HG03520 (cell line): ENCODE data around the gene FBP2.

Experiments used
- ATAC-seq: cut with Tn5 transposase; IDR thresholded peaks from one replicate; pipeline ENCODE4 v1.9.1; 2021; ENCODE audit warnings: mild to moderate bottlenecking, moderate library complexity; ENCODE audit not compliant: unreplicated experiment

The FBP2 gene

DNA sequence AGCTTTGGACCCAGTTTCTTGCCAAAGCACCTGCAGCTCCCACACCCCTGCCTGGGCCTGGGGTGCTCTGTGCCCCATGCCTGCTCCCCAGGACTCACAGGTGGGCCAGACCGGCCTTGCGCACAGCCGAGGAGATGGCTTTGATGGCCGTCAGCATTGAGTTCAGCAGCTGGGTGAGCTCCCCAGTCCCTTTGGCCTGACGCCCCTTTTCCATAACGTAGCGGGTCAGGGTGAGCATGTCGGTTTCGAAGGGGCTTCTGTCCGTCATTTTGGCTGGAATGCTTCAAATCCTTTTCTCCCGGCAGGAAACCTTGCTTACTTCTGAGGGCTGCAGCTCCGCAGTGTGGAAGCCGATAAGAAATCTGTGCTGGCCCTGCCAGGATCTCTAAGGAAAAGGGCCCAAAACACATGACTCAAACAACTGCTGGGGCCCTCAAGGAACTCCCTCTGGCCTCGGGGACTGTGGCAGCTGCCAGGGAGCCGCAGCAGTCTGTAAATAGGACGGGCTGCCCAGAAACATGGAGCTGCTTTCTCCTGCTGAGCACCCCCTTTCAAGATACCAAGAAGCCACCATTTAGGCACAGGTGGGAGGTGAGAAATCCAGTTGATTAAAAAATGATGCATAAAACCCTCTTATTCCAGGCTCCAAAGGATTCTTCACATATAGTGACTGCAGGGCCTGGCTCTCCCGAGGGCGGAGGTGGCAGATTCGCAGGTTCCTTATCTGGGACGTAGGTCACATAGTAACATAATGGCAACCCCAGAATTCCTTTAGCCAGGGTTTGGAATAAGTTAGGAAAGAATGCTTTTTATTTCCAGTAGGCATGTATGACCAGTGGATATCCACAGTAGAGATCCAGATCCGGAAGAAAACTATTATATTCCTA is at the start of gene FBP2:
TSS of gene FBP2 (minus strand) at position 366 of the 887 bp plus-strand sequence. CDS start at position 268, 98 bp downstream.
- ATAC-seq: no peak

- ATAC-seq: no peak
Measured at GRCh38 chr9:94643176-94643575, 49.6 kb upstream of the FBP2 start.

- no peak for ATAC-seq
Measured at GRCh38 chr9:94642501-94642900, 48.9 kb upstream of the FBP2 start.

- no peak for ATAC-seq
Measured at GRCh38 chr9:94639999-94640376, 46.4 kb upstream of the FBP2 start.

DNA sequence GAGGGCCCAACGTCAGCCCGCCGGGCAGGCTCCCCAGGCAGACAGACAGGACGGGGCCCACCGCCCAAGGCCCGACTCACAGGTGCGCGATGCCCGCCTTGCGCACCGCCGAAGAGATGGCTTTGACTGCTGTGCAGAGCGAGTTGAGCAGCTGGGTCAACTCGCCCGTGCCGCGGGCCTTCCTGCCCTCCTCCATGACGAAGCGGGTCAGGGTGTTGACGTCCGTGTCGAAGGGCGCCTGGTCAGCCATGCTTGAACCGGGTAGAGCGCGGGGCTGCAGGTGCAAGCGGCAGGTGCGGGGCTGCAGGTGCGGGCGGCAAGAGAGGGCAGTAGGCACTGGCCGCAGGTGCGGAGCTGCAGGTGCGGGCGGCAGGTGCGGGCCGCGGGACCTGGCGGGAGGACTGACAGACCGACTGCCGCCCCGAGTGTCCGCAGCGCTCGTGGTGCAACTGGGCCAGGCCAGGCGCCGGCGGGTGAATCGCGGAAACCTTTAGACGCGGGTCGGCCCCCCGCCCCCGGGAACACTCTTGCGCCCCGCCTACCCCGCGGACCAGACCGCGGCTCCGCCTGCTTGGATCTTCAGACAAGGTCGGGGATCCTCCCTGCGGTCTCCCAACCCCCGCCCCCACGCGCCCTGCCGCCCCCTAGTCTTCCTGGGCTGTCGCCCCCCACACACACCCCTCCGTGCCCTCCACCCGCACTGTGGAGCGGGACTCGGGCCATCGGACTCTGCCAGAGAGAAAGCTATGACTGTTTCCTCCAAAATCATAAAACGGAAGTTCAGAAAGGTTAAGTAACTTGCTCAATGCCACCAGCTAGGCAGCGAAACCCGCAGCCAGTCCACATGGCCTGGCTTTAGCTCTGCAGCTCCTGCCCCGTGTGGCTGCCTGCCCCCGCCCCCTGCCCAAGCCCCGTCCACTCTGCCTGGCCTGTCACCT is 45.7 kb upstream of the FBP2 start, which contains the start of gene FBP1:
TSS of gene FBP1 (minus strand) at position 458 of the 938 bp plus-strand sequence. CDS start at position 250, 208 bp downstream.
- ATAC-seq: no peak

DNA sequence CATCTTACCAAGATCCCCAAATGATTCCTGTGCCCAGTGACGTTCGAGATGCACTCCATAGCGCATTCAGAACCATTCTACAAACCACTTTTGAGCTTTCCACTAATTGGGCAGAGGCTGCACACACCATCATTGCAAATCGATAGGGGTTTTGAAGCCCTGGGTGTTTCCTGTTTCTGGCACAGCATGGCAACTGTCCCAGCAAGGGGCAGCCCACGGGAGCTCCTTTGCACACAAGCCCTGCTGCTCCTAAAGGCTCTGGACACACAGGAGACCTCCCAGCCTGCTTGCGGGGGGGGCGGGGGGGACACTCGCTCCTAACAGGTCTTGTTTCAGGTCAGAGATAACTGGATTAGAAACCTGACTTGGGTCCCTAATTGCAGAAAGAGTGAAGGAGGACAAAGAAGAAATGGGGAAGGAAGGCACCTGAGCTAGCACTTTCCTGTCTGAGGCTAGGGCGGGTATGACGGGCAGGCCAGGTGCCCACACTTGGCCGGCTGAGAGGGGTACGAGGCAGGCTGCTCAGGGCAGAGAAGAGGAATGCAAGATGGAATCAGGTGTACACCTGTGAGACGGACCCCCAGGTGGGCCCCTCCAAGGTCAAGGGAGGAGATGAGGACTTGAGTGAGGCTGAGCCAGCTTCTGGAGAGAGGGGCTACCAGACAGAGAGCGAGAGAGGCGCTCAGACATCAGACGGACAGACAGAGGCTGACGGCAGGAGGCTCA is 44.9 kb upstream of the FBP2 start:
- no peak for ATAC-seq

DNA sequence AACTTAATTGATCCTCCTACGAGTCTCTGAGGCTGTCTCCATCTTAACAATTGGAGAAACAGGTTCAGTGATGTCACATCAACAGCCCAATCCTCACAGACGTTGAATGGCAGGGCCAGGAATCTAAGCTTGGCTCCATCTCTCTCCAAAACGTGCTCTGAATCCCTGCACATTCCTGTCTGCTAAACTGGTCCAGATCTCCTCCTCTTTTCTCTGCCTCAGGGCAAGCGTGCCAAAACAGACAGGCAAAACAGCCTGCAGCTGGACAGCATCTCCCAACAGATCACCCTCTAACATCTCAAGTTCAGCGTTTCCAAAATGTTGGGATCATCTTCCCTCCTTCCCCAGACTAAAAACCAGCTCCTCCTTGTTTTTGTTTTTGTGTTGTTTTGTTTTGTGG is 39.1 kb upstream of the FBP2 start:
- no peak for ATAC-seq

GRCh38 chr9:94631599-94631998 is 38.0 kb upstream of the FBP2 start:
- ATAC-seq: no peak

DNA sequence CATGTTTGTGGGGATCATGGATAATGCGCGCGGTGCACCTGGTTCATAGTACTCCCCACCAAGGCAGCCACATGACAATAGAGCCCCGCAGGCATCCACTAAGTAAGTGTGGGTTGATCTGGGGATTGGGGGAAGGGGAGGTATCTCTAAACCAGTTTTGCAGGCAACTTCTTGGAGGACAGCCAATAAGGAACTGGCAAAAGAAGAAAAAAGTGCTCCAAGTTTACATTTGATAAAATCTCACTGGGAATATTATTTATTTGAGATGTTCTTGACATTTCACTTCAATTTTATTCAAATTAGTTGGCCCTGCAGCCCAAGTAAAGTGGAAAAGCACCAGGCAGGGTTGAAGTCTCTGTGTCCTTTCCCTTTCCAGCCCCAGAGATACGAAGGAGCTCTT is 37.2 kb upstream of the FBP2 start:
- ATAC-seq: no peak

GRCh38 chr9:94630281-94630680 is 36.7 kb upstream of the FBP2 start:
- no peak for ATAC-seq

- no peak for ATAC-seq
Measured at GRCh38 chr9:94627287-94627686, 33.7 kb upstream of the FBP2 start.

- no peak for ATAC-seq
Measured at GRCh38 chr9:94625835-94626234, 32.2 kb upstream of the FBP2 start.

DNA sequence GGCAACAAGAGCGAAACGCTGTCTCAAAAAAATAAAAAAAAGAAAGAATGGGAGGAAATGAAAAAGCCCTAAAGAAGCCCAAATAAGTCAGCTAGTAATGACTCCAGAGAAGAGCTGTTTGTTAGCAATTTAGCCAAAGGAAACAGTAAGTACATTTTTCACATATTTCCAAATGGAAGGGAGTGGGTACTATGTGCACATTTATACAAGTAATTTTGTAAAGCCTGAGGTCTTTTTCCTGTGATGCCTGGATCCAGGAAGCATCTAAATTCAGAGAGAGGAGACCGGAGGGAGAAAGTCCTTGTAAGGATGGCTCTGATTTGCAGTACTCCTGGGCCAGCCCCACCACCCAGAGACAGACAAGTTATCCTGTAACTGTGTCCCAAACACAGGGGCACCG is 31.0 kb upstream of the FBP2 start:
- no peak for ATAC-seq

DNA sequence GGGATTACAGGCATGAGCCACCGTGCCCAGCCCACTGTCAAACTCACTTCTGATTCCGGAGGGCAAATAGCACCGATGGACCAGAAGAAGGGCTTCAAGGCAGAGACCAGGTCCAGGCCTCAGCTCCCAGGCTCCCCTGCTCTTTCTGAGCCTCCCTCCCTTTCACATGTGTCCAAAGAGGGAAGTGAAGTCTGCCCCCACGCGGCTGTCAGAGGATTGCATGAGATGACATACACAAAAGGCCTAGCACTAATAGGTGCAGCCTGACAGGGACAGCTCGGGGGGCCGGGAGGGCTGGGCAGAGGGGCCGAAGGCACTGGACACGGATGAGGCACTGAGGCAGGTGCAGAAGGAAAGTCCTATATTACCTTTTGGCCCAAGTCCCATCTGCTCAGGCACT is 29.6 kb upstream of the FBP2 start:
- ATAC-seq: no peak

DNA sequence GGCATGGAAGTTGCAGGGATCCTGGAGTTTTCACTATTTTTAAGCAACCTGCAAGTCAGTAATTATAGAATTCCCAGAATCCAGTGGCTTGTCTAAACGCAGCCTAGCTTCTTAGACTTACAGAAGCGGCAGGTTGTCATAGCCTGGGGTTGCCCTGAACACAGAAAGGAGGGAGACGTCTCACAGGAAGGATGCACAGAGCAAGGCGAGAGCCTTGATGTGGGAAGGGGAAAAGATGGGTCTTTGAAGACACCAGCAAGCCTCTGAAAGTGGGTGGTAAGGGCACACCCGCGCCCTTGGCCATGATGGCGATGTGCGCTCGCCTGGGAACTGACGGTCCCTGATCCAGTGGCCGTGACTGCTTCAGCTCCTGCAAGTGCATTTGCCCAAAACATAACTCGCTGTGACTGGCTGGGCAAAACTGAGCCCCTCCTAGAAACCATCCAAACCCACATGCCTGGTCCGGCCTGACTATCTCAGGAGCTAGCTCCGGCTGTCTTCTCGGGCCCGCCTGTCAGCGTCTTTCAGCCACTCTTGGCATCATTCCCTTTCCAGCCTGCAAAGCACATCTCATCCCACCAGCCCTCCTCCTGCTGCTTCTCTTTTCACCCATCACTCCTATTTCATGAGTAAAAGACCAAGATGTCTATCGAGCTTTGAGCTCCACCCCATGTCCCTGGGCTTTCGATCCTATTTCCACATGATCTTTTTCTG is 28.6 kb upstream of the FBP2 start:
- ATAC-seq: no peak

DNA sequence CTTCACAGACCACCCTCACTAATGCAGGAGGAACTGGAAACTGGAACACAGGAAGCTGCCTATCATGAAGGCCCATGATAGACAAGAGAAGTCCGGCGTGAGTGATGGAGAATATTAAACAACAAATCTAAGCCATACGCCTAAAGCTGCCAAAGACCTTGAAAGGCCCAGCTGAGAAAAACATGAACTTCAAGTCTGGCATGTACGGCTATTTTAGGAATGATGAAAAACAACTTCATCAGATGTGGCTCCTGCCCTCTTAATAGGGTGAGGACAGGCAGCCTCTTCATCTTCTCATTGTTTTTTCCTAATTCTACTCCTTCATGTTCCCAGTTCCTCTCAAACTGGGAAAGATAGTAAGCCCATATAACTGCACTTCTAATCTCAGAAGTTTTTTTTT is 25.4 kb upstream of the FBP2 start:
- no peak for ATAC-seq

DNA sequence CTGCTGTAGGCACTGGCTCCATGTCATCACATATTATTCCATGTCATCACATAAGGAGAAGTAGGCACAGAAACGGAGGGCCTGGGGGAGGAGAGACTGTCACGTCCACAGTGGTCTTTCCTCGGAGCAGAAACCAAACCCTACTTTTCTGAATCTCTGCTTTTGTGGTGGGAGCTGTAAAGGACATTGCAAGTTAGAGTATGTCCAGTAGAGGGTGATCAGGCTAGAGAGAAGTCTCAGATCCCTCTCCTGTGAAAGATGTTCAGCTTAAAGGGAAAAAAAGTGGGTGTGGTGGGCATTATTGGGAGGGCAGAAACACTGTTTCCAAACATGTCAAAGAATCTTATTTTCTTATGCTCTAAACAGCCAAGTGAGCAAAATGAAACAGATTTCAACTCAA is 19.4 kb upstream of the FBP2 start:
- ATAC-seq: no peak

GRCh38 chr9:94612071-94612470 is 18.4 kb upstream of the FBP2 start:
- no peak for ATAC-seq

- no peak for ATAC-seq
Measured at GRCh38 chr9:94611638-94612068, 18.0 kb upstream of the FBP2 start.

GRCh38 chr9:94610181-94610606 is 16.6 kb upstream of the FBP2 start:
- ATAC-seq: no peak

DNA sequence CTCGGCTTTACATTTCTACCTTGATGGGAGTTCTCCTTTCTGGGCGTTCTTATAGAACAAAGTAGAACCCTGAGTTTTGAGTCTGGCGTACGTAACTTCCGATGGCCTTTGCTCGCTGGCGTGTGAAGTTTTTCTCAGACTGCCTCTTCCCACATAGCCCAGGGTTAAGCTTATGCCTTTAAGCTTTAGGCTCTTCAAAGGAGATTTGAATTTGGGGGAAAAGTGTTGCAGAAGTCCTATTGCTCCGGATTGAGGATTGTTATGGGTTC is 13.7 kb upstream of the FBP2 start:
- ATAC-seq: no peak
